HG03378 (cell line): ENCODE results near the gene SDHA.
"Not testable (repeated sequence)": the region's sequence is repeated elsewhere in the genome, so short reads cannot be mapped to it uniquely, and the experiment has no call there.

Experiments used
- ATAC-seq: cut with Tn5 transposase; IDR thresholded peaks from one replicate; pipeline ENCODE4 v1.9.1; 2021; ENCODE audit warnings: mild to moderate bottlenecking, moderate library complexity; ENCODE audit not compliant: unreplicated experiment

SDHA gene

DNA sequence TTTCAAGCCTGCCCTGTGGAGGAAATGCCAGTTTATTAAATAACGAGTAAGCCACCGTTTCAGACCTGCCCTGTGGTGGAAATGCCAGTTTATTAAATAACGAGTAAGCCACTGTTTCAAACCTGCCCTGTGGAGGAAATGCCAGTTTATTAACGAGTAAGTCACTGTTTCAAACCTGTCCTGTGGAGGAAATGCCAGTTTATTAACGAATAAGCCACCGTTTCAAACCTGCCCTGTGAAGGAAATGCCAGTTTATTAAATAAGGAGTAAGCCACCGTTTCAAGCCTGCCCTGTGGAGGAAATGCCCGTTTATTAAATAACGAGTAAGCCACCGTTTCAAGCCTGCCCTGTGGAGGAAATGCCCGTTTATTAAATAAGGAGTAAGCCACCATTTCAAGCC lies 33.9 kb downstream of the SDHA start:
- ATAC-seq = not testable (repeated sequence)

DNA sequence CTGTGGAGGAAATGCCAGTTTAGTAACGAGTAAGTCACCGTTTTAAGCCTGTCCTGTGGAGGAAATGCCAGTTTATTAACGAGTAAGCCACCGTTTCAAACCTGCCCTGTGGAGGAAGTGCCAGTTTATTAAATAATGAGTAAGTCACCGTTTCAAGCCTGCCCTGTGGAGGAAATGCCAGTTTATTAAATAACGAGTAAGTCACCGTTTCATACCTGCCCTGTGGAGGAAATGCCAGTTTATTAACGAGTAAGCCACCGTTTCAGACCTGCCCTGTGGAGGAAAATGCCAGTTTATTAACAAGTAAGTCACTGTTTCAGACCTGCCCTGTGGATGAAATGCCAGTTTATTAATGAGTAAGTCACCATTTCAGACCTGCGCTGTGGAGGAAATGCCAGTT lies 34.4 kb downstream of the SDHA start:
- no peak for ATAC-seq

DNA sequence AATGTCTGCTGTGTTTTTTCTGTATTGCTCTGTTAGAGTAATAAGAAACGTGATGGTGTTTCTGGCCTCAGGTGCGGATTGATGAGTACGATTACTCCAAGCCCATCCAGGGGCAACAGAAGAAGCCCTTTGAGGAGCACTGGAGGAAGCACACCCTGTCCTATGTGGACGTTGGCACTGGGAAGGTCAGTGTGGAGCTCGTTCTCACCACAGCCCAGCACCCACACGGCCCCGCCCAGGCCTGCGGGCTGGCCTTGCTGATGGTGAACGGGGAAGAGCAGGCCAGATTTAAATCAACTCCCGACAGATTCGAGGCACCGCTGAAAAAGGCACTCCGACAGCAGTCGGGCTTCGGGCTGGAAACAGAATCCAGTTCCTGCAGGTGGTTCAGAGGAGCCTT lies 36.2 kb downstream of the SDHA start:
- not testable (repeated sequence) for ATAC-seq

DNA sequence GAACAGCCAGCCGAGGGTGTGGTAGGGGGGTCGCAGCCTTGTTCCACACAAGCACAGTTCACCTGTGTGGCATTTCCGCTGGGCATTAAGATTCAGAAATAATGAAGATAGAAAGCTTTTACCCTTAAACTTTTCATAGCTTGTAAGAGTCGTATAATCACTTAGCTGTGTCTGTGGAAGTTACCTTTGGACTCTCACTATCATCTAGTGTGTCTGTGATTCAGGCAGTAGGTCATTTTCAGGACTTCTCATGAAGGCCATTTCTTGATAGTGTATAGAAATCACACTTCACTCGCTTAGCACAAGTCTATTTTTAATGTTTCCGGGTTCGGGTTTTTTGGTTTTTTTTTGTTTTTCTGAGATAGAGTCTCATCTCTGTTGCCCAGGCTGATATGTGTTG lies 37.0 kb downstream of the SDHA start:
- not testable (repeated sequence) for ATAC-seq

DNA sequence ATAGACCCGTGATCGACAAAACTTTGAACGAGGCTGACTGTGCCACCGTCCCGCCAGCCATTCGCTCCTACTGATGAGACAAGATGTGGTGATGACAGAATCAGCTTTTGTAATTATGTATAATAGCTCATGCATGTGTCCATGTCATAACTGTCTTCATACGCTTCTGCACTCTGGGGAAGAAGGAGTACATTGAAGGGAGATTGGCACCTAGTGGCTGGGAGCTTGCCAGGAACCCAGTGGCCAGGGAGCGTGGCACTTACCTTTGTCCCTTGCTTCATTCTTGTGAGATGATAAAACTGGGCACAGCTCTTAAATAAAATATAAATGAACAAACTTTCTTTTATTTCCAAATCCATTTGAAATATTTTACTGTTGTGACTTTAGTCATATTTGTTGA lies 38.2 kb downstream of the SDHA start:
- ATAC-seq = not testable (repeated sequence)

DNA sequence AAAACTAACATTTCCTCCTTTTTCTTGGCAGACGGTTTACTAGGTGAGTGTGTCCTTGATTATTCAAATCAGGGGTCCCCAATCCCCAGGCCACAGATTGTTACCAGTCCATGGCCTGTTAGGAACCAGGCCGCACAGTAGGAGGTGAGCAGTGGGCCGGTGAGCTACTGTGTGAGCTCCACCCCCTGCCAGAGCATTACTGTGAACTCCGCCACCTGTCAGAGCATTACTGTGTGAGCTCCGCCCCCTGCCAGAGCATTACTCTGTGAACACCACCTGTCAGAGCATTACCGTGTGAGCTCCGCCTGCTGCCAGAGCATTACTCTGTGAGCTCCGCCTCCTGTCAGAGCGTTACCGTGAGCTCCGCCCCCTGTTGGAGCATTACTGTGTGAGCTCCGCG lies 39.0 kb downstream of the SDHA start:
- no peak for ATAC-seq

DNA sequence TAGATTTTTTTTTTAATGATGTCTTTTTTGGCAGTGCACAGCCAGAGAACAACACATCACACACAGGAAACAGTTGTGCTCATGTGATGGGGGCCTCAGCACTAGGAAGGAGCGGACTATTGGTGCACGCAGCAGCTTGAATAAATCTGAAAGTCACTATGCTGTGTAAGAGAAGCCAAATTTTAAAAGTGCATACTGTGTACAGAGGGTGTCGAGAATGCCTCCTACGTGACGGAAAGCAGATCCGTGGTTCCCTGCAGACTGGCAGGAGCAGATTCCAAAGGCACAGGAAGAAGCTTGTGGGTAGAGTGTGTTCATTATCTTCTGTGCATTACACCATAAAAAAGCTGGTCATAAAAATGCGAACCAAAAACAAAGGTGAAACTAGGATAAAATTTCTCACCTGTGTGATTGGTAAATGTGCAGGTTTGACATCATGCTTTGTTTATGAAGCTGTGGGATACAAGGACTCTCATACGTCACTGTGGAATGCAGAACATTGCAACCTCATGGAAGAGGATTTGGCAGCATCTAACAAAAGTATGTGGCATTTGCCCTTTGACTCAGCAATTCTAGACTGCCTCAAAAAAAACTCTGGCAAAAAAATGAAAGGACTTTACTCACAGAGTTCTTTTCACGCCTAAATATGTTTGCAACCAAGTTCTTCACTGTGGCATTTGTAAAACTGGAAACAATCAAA lies 45.3 kb downstream of the SDHA start:
- not testable (repeated sequence) for ATAC-seq

DNA sequence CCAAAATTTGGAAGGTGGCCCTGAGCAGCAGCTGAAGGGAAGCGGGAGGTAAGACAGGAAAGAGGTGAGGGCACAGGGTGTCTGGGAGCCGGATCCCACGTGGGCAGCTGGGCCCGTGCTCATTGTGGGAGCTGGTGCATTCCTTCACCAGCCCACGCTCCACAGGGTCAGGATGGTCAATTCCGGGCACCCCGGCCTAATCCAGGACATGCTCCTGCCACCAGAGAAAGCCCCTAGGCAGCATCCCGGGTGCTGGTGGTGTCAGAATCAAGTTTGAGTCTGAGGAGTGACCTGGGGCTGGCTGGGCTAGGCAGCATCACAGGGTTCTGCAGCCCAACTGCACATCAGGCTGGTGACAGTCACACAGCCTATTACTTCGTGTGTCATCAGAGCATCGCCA lies 46.2 kb downstream of the SDHA start:
- ATAC-seq = no peak

DNA sequence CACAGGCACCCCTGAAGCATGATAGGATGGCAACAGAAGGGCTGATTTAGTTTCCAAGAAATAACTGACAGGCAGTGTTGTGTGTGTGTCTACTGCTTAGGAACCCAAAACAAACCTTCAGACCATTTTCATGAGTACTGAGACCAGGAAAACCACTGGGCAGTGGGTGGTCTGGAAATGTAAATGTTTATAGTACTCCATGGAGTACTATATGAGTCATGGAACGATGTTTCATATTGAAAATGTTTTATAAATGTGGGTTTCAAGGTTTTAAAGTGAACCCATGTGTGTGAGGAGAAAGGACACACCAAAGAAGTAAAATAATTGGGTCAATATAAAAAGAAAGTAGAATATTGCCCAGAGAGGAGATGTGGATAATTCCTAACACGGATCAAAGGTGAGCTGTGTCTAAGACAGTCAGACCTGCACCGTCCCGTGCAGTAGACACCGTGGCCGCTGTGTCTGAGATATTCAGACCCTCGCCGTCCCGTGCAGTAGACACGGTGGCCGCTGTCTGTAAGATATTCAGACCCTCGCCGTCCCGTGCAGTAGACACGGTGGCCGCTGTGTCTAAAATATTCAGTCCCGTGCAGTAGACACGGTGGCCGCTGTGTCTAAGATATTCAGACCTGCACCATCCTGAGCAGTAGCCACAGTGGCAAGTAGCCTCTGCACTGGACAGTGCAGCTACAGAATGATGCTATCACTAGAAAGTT lies 48.3 kb downstream of the SDHA start:
- ATAC-seq = not testable (repeated sequence)

DNA sequence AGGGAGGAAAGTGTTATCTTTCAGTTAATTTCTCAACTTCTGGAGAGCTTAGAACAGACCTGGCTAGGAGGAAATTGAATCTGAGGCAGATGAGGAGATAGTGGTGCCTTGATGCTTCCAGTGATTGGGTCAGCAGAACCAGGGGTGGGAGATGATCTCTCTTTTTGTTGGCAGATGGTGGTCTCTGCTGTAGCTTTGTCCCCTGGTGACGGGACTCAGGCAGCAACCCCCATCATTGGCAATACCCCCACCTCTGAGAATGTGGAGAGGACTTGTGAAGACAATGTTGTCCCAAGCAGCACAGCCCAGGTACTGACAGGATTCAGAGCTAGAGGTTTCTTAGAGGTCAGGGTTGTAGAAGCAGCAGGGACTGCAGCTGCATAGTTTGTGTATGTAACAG lies 49.6 kb downstream of the SDHA start:
- no peak for ATAC-seq

DNA sequence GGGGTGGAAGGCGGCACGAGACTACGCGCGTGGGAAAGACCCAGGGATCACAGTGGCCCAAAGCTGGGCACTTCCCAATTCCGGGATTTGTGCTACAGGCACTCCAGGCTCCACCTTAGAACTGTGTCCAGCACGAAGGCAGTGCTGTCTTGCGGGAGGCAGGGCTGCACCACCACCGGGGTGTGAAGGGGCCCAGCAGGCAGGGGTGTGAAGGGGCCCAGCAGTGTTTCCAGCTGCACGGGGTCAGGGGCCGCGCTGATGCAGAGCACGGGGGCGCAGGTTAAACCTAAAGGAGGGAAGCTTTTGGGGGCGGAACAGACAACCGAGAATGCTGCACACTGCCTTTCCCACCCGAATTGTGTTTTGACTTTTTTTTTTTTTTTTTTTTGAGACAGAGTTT lies 52.2 kb downstream of the SDHA start:
- no peak for ATAC-seq

DNA sequence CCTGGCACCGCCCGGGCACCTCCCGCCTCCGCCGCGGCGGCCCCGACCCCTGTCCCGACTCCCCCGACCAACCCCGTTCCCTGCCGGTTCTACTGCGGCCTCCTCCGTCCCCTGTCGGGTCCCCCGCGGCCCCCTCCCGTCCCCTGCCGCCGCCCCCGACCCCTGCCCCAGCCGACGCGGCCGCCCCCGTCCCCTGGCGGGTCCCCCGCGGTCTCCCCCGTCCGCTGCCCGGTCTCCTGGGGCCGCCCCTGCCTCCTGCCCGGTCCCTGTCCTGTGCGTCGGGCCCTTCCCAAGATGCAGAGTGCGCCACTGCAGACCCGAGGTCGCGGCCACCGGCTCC lies 53.7 kb downstream of the SDHA start:
- ATAC-seq = not testable (repeated sequence)

DNA sequence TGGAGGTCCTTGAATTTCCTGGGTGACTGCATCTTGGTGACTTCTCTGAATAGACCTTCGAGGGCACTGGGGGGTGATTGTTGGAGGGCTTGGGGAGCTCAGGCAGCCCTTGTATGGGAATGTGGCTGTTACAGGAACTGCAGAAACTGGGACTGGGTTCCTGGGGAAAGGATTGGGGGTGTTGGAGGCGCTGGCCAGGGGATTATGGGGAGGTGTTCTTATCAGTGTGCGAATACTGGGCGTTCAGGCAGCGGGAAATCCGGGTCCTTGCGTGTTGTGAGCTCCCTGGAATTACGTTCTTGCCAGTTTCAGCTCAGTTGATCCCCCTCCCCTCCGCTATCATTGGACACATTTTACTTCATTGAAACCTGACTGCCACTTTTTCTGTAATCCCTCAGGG lies 55.0 kb downstream of the SDHA start:
- not testable (repeated sequence) for ATAC-seq

DNA sequence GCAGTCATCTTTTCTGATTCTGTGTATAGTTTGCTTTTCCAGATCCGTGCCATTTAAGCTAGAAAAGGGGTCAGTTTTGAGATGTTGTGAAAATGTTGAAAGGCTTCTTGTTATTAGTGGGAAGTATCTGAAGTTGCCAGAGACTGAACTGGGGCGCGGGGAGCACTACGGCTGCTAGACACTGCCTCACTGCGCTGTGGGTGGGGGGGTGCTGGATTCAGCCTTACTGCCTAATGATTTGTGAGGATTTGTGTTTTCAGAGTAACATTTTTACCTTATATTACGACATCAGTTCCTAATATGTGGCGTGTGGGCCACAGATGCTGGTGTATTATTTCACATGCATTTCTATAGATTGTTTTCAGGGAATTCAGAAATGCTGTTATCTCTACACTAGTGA lies 55.4 kb downstream of the SDHA start:
- ATAC-seq = not testable (repeated sequence)

DNA sequence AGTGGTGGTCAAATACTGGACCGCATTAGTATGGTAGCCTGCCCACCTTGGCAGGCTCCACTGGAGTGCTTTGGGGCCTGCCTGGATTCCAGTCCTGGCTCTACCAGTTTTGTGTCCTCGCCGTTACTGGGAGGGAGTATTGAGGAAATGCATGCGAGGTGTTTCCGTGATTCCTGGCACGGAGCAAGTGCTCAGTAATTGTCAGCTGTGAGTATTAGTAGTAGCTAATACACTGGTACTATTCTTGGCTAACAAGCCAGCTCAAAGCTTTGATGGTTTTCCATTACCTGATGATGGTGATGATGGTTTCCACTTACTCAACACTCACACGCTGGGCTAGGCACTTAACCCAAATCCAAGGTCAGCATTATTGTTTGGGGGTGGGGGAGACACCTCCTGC lies 56.2 kb downstream of the SDHA start:
- not testable (repeated sequence) for ATAC-seq

DNA sequence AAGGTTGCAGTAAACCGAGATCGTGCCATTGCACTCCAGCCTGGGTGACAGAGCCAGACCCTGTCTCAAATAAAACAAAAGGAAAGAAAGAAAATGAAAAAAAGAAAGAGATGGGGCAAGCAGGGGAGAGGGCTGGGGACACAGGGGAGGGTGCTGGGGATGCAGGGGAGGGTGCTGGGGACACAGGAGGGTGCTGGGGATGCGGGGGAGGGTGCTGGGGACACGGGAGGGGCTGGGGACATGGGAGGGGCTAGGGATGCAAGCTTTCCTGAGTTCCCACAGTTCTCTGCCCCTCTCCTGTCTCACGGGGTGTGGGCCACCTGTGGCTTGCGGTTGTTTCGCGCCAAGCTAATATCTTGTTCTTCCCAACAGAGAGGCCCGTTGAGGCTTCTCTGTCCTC lies 60.5 kb downstream of the SDHA start:
- ATAC-seq = no peak

DNA sequence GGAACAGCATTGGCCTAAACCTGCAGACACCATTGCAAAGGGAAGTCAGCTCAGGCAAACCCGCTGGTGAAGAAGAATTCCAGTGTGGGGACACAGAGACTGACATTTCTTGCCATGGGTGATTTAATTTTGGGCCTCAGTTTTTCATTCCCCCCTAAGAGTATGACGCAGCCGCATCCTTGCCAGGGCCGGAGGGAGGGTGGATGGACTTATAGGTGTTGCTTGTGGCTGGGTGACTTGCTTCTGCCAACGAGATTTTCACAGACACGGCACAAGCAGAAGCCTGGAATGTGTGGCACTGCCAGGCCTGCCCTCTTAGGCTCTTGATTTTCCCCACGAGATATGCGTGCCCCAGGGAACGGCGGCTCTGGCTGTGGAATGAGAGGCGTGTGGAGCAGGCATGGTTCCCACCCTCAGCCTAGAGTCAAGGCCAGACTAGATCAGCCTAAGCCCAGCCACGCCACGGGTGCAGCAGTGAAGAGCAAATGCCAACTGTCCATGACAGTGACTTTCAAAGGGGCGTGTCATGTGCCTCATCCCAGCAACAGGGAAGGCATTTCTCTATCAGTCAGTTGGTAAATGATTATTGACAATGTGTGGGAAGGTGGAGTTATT lies 61.0 kb downstream of the SDHA start:
- not testable (repeated sequence) for ATAC-seq

DNA sequence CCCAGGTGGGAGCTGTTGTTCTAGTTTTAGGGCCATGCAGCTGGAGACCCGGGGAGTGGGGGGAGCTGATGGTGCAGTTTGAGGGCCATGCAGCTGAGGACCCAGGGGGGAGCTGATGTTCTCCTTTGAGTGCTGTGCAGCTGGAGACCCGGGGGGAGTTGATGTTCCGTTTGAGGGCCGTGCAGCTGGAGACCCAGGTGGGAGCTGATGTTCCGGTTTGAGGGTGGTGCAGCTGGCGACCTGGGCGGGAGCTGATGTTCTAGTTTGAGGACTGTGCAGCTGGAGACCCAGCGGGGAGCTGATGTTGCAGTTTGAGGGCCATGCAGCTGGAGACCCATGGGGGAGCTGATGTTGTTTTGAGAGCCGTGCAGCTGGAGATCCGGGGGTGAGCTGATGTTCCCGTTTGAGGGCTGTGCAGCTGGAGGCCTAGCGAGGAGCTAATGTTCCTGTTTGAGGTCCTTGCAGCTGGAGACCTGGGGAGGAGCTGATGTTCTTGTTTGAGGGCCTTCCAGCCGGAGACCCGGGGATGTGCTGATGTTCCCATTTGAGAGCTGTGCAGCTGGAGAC lies 68.0 kb downstream of the SDHA start:
- ATAC-seq = no peak

DNA sequence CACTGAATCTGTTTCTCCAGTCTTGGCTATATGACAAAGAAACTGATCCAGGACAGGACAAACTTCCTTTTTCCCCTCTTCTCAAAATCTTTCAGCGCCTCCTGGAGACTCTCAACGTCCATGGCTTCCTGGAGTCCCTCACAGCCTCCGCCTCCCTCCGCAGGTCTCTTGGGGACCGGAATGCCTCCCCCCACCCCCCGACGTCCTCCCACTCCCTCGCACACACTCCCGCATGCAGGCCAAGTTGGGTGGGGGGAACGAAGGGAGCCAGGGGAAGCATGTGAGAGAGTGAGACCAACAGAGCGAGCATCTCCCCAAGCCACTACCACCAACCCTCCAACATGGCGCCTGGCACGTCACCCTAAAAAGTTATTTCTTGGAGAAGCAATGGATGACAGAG lies 72.1 kb downstream of the SDHA start:
- ATAC-seq = not testable (repeated sequence)

DNA sequence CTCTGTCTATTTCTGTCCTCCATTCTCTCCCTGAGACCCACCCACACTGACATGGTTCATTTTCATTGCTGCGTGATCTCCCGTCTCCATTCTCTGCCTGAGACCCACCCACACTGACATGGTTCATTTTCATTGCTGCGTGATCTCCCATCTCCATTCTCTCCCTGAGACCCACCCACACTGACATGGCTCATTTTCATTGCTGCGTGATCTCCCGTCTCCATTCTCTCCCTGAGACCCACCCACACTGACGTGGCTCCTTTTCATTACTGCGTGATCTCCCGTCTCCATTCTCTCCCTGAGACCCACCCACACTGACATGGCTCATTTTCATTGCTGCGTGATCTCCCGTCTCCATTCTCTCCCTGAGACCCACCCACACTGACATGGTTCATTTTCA lies 73.2 kb downstream of the SDHA start:
- not testable (repeated sequence) for ATAC-seq

DNA sequence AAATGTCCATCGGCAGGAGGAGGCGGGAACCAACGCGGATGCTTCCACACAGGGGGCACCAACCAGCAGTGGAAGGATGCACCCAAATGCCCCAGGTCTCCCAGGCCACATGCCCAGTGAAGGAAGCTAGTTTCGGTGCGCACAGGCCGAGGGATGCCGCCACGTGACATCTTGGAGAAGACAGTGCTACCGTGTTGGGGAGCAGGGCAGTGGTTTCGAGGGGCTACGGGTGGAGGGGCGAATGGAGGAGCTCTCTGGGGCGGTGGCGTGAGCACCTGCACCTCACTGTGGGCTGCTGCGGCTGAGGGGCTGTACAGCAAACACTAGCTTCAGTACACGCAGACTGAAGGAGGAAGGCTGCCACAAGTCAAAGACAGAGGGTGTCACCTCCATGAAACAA lies 76.7 kb downstream of the SDHA start:
- ATAC-seq = not testable (repeated sequence)

DNA sequence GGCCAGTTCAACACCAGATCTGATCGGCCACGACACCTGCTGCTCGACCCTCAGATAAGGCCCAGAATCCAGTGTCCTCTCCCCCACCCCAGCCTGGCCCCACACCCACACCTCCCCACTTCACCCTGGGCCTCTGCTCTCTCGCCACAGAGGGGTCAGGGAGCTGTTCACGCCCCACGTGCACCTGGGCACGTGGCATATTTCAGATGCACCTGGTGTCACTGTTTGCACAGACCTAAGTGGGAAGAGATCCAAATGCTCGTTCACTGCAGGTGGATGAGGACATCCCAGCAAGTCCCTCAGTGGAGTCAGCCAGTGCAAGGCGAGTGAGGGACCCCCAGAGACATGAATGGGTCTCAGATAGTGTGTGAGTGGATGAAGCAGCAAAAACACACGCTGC lies 78.1 kb downstream of the SDHA start:
- ATAC-seq = not testable (repeated sequence)
